Gastrocnemius medialis (tissue), 4 donors: ENCODE results near the gene PAFAH2.

Source experiments
- POLR2A ChIP-seq, 2 donors: fragments of 450-650 bp; IDR thresholded peaks; one replicate each; pipeline ENCODE4 v1.6.1; 2017; ENCODE audit warnings: antibody characterized with exemption in 2 of 2, mild to moderate bottlenecking in 2 of 2, moderate library complexity in 2 of 2
- TF ChIP-seq, protein P1 (sequence below), 5 experiments: fragments of 450-650 bp in 3 of 5; fragments of 200-600 bp in 2 of 5; sonication (generic) in 2 of 5; IDR thresholded peaks in 4 of 5; conservative IDR thresholded peaks in 1 of 5; 1 replicate in 4 of 5; 2 replicates in 1 of 5; pipeline ENCODE4 v1.5.1; 2016 to 2019; ENCODE audit warnings: antibody characterized with exemption in 5 of 5, mild to moderate bottlenecking in 3 of 5, moderate library complexity in 3 of 5

DNA sequence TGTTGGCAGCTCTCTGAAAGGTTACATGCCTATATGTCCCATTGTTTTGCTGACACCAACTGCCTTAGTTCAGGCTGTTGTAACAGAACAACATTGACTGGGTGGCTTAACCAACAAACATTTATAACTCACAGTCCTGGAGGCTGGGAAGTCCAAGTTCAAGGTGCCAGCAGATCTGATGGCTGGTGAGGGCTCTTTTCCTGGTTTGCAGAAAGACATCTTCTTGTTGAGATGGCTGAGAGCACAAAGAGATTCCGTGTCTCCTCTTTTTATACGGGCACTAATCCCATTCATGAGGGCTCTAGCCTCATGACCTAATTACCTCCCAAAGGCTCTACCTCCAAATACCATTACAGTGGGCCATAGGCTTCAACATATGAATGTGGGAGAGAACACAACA is 81.4 kb downstream of the PAFAH2 start:
- TF ChIP-seq POLR2A (IDR thresholded peaks at IDR 0.05) = no peak
- TF ChIP-seq, protein P1, sequence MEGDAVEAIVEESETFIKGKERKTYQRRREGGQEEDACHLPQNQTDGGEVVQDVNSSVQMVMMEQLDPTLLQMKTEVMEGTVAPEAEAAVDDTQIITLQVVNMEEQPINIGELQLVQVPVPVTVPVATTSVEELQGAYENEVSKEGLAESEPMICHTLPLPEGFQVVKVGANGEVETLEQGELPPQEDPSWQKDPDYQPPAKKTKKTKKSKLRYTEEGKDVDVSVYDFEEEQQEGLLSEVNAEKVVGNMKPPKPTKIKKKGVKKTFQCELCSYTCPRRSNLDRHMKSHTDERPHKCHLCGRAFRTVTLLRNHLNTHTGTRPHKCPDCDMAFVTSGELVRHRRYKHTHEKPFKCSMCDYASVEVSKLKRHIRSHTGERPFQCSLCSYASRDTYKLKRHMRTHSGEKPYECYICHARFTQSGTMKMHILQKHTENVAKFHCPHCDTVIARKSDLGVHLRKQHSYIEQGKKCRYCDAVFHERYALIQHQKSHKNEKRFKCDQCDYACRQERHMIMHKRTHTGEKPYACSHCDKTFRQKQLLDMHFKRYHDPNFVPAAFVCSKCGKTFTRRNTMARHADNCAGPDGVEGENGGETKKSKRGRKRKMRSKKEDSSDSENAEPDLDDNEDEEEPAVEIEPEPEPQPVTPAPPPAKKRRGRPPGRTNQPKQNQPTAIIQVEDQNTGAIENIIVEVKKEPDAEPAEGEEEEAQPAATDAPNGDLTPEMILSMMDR (IDR thresholded peaks at IDR 0.05 in 4 of 5, conservative IDR thresholded peaks at IDR 0.05 in 1 of 5) = no peak
